Measurements from ENCODE around the gene PPP2R1A.

PPP2R1A gene

GRCh38 chr19:52188822-52189734 is 774 bp upstream of the PPP2R1A start:
- CTCF ChIA-PET: interaction anchor here (1.0 to 1.1 kb wide), 2 partner anchors 48 to 49 kb away, joined by 4 to 5 read pairs; partner anchors contain the start of gene ZNF616
- TF ChIP-seq SUZ12 (IDR thresholded peaks at IDR 0.05) (no peak), FOXK2 (IDR thresholded peaks at IDR 0.05) (no peak), ZNF384 (IDR thresholded peaks at IDR 0.05) (peak; percentile 87), BHLHE40 (IDR thresholded peaks at IDR 0.05; ENCODE audit: borderline replicate concordance) (no peak), PKNOX1 (IDR thresholded peaks at IDR 0.05) (no peak), SP1 (IDR thresholded peaks at IDR 0.05) (no peak)
- no peak for DNase-seq (ENCODE audit: extremely low spot score)
- POLR2A ChIA-PET: interaction anchor here (0.6 to 1.9 kb wide), 15 partner anchors 10 to 501 kb away, joined by 3 to 8 read pairs (median 5); partner anchors contain the start of genes ZNF615 and ZNF836

GRCh38 chr19:52190487-52191293 is 838 bp downstream of the PPP2R1A start:
- ChIA-PET CTCF (no interaction called here), POLR2A (no interaction called here)
- DNase-seq (ENCODE audit: extremely low spot score): peak; percentile 15
- no peak for TF ChIP-seq CTBP1 (IDR thresholded peaks at IDR 0.05; ENCODE audit: borderline replicate concordance)
- no peak for TF ChIP-seq HDGF (IDR thresholded peaks at IDR 0.05; ENCODE audit: borderline replicate concordance)
- TF ChIP-seq FOXK2 (IDR thresholded peaks at IDR 0.05): no peak
- no peak for TF ChIP-seq FOXA1 (IDR thresholded peaks at IDR 0.05)
- TF ChIP-seq TARDBP (IDR thresholded peaks at IDR 0.05): no peak
- no peak for TF ChIP-seq PKNOX1 (IDR thresholded peaks at IDR 0.05)
- TF ChIP-seq L3MBTL2 (conservative IDR thresholded peaks at IDR 0.05): no peak
- TF ChIP-seq SP1 (IDR thresholded peaks at IDR 0.05): no peak
- no peak for TF ChIP-seq NFRKB (IDR thresholded peaks at IDR 0.05)
- TF ChIP-seq SUZ12 (IDR thresholded peaks at IDR 0.05): no peak
- no peak for TF ChIP-seq FOXM1 (IDR thresholded peaks at IDR 0.05; ENCODE audit: borderline replicate concordance)
- TF ChIP-seq ELF4 (IDR thresholded peaks at IDR 0.05): no peak
- no peak for TF ChIP-seq ZNF384 (IDR thresholded peaks at IDR 0.05)
- TF ChIP-seq LEF1 (IDR thresholded peaks at IDR 0.05; ENCODE audit: borderline replicate concordance): no peak
- TF ChIP-seq ARNT (IDR thresholded peaks at IDR 0.05): no peak

- CTCF ChIA-PET: no interaction called here
- DNase-seq (ENCODE audit: extremely low spot score): no peak
- TF ChIP-seq LEF1 (IDR thresholded peaks at IDR 0.05; ENCODE audit: borderline replicate concordance) (no peak), NFRKB (IDR thresholded peaks at IDR 0.05) (no peak), FOXM1 (IDR thresholded peaks at IDR 0.05; ENCODE audit: borderline replicate concordance) (no peak), SP1 (IDR thresholded peaks at IDR 0.05) (no peak), ELF4 (IDR thresholded peaks at IDR 0.05) (no peak), PKNOX1 (IDR thresholded peaks at IDR 0.05) (no peak), L3MBTL2 (conservative IDR thresholded peaks at IDR 0.05) (no peak), FOXA1 (IDR thresholded peaks at IDR 0.05) (no peak), BHLHE40 (IDR thresholded peaks at IDR 0.05; ENCODE audit: borderline replicate concordance) (no peak), CTBP1 (IDR thresholded peaks at IDR 0.05; ENCODE audit: borderline replicate concordance) (no peak), SUZ12 (IDR thresholded peaks at IDR 0.05) (no peak), ARNT (IDR thresholded peaks at IDR 0.05) (no peak), ZNF384 (IDR thresholded peaks at IDR 0.05) (no peak), TARDBP (IDR thresholded peaks at IDR 0.05) (no peak), HDGF (IDR thresholded peaks at IDR 0.05; ENCODE audit: borderline replicate concordance) (no peak), FOXK2 (IDR thresholded peaks at IDR 0.05) (no peak)
- POLR2A ChIA-PET: no interaction called here
Observed at GRCh38 chr19:52191389-52191788, 1.5 kb downstream of the PPP2R1A start.

DNA sequence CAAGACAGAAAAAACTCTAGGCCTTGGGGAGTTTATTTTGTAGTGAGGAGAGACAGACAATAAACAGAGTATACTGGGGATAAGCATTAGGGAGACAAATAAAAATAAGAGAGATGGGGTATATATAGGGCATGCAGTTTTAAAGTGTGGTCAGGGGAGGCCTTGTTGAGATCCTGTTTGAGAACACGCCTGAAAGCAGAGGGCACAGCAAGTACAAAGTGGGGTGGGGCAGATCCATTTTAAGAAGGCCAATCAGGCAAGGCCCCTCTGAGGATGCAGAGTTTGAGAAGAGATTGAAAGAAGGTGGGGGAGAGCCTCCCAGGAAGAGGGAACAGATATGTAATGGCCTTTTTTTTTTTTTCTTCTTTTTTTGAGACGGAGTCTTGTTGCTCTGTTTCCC is 2.1 kb downstream of the PPP2R1A start:
- TF ChIP-seq FOXM1 (IDR thresholded peaks at IDR 0.05; ENCODE audit: borderline replicate concordance): no peak
- TF ChIP-seq SP1 (IDR thresholded peaks at IDR 0.05): no peak
- TF ChIP-seq TARDBP (IDR thresholded peaks at IDR 0.05): no peak
- TF ChIP-seq CTBP1 (IDR thresholded peaks at IDR 0.05; ENCODE audit: borderline replicate concordance): no peak
- no peak for TF ChIP-seq ARNT (IDR thresholded peaks at IDR 0.05)
- no peak for TF ChIP-seq LEF1 (IDR thresholded peaks at IDR 0.05; ENCODE audit: borderline replicate concordance)
- no peak for TF ChIP-seq NFRKB (IDR thresholded peaks at IDR 0.05)
- no peak for TF ChIP-seq L3MBTL2 (conservative IDR thresholded peaks at IDR 0.05)
- TF ChIP-seq FOXK2 (IDR thresholded peaks at IDR 0.05): no peak
- ChIA-PET CTCF (no interaction called here), POLR2A (no interaction called here)

GRCh38 chr19:52196256-52196967 is 6.6 kb downstream of the PPP2R1A start:
- TF ChIP-seq FOXM1 (IDR thresholded peaks at IDR 0.05; ENCODE audit: borderline replicate concordance) (no peak), HDGF (IDR thresholded peaks at IDR 0.05; ENCODE audit: borderline replicate concordance) (no peak), TARDBP (IDR thresholded peaks at IDR 0.05) (no peak), SUZ12 (IDR thresholded peaks at IDR 0.05) (no peak), CTBP1 (IDR thresholded peaks at IDR 0.05; ENCODE audit: borderline replicate concordance) (no peak), FOXK2 (IDR thresholded peaks at IDR 0.05) (no peak), SP1 (IDR thresholded peaks at IDR 0.05) (no peak), LEF1 (IDR thresholded peaks at IDR 0.05; ENCODE audit: borderline replicate concordance) (no peak), NFRKB (IDR thresholded peaks at IDR 0.05) (no peak), ELF4 (IDR thresholded peaks at IDR 0.05) (no peak), ARNT (IDR thresholded peaks at IDR 0.05) (no peak), L3MBTL2 (conservative IDR thresholded peaks at IDR 0.05) (no peak), PKNOX1 (IDR thresholded peaks at IDR 0.05) (no peak), BHLHE40 (IDR thresholded peaks at IDR 0.05; ENCODE audit: borderline replicate concordance) (no peak), FOXA1 (IDR thresholded peaks at IDR 0.05) (no peak)
- ChIA-PET CTCF (no interaction called here), POLR2A (no interaction called here)
- no peak for DNase-seq (ENCODE audit: extremely low spot score)

More for the DNA sequence above, 2.1 kb downstream of the PPP2R1A start:
- DNase-seq (ENCODE audit: extremely low spot score): no peak

Measured in HEK293T (cell line).